ENCODE results near the gene PTPRO. TPM values are rescaled to one million over a fixed set of nuclear protein-coding genes. Genes with fewer than 3 reads are reported as not detected.

PTPRO gene
- total and polyA plus RNA-seq, 4 donors, result 0.31 to 3.3 (median 1.1) TPM

DNA sequence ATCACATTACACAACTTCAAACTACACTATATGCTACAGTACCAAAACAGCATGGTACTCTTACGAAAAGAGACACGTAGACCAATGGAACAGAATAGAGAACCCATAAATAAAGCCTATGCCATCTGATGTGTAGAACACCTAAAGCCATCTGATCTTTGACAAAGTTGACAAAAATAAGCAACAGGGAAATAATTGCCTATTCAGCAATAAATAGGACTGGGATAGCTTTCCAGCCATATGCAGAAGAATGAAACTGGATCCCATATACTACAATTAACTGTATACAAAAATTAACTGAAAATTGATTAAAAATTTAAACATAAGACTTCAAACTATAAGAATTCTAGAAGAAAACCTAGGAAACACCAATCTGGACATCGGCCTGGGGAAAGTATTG lies 120.7 kb downstream of the PTPRO start:
- no peaks in the 10 kb centered on the region for H3K4me1 ChIP-seq (ENCODE audit: control insufficient read depth in 4 of 4, insufficient read depth in 4 of 4, low read length in 3 of 4)
- no peak overlapping the region for H3K27ac ChIP-seq (ENCODE audit: low read depth in 1 of 2, low read length in 2 of 2)
- H3K9me3 ChIP-seq (ENCODE audit: control insufficient read depth in 4 of 4, low read length in 3 of 4), result peaks cover 0 to 5% (median under 1%) of the 10 kb centered on the region in 4 donors
- 82% methylated on average over 3 of the region's 3 CpGs for WGBS
- no peaks in the 10 kb centered on the region for H3K36me3 ChIP-seq (ENCODE audit: control insufficient read depth in 4 of 4, insufficient read depth in 3 of 4, low read depth in 1 of 4, low read length in 3 of 4)
- no peak for DNase-seq (ENCODE audit: low spot score)
- H3K4me3 ChIP-seq (ENCODE audit: low read depth in 1 of 3, low read length in 3 of 3), result no peak overlapping the region
- peaks cover 0 to 7% (median 0%) of the 10 kb centered on the region in 4 donors for H3K27me3 ChIP-seq (ENCODE audit: control insufficient read depth in 4 of 4, insufficient read depth in 4 of 4, low read length in 3 of 4)
- no peak overlapping the region for H3K9ac ChIP-seq (ENCODE audit: low read depth in 1 of 2, low read length in 2 of 2)
- TF ChIP-seq NR2F2 (IDR thresholded peaks at IDR 0.05) (no peak), RAD21 (IDR thresholded peaks at IDR 0.05) (no peak), SP1 (IDR thresholded peaks at IDR 0.05) (no peak), HNF4A (conservative IDR thresholded peaks at IDR 0.05) (no peak), RXRA (IDR thresholded peaks at IDR 0.05) (no peak), YY1 (IDR thresholded peaks at IDR 0.05) (no peak), FOXA2 (IDR thresholded peaks at IDR 0.05) (no peak), TAF1 (conservative IDR thresholded peaks at IDR 0.05) (no peak), GABPA (IDR thresholded peaks at IDR 0.05 in 1 of 2, conservative IDR thresholded peaks at IDR 0.05 in 1 of 2) (no peak), FOXA1 (IDR thresholded peaks at IDR 0.05) (no peak), EGR1 (IDR thresholded peaks at IDR 0.05; ENCODE audit: low read depth in 2 of 2) (no peak), JUND (IDR thresholded peaks at IDR 0.05) (no peak), HNF4G (IDR thresholded peaks at IDR 0.05) (no peak)
- TF ChIP-seq, protein P1, sequence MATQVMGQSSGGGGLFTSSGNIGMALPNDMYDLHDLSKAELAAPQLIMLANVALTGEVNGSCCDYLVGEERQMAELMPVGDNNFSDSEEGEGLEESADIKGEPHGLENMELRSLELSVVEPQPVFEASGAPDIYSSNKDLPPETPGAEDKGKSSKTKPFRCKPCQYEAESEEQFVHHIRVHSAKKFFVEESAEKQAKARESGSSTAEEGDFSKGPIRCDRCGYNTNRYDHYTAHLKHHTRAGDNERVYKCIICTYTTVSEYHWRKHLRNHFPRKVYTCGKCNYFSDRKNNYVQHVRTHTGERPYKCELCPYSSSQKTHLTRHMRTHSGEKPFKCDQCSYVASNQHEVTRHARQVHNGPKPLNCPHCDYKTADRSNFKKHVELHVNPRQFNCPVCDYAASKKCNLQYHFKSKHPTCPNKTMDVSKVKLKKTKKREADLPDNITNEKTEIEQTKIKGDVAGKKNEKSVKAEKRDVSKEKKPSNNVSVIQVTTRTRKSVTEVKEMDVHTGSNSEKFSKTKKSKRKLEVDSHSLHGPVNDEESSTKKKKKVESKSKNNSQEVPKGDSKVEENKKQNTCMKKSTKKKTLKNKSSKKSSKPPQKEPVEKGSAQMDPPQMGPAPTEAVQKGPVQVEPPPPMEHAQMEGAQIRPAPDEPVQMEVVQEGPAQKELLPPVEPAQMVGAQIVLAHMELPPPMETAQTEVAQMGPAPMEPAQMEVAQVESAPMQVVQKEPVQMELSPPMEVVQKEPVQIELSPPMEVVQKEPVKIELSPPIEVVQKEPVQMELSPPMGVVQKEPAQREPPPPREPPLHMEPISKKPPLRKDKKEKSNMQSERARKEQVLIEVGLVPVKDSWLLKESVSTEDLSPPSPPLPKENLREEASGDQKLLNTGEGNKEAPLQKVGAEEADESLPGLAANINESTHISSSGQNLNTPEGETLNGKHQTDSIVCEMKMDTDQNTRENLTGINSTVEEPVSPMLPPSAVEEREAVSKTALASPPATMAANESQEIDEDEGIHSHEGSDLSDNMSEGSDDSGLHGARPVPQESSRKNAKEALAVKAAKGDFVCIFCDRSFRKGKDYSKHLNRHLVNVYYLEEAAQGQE (IDR thresholded peaks at IDR 0.05), result no peak
- TF ChIP-seq, protein P2, sequence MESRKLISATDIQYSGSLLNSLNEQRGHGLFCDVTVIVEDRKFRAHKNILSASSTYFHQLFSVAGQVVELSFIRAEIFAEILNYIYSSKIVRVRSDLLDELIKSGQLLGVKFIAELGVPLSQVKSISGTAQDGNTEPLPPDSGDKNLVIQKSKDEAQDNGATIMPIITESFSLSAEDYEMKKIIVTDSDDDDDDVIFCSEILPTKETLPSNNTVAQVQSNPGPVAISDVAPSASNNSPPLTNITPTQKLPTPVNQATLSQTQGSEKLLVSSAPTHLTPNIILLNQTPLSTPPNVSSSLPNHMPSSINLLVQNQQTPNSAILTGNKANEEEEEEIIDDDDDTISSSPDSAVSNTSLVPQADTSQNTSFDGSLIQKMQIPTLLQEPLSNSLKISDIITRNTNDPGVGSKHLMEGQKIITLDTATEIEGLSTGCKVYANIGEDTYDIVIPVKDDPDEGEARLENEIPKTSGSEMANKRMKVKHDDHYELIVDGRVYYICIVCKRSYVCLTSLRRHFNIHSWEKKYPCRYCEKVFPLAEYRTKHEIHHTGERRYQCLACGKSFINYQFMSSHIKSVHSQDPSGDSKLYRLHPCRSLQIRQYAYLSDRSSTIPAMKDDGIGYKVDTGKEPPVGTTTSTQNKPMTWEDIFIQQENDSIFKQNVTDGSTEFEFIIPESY (IDR thresholded peaks at IDR 0.05), result no peak
- TF ChIP-seq, protein P3, sequence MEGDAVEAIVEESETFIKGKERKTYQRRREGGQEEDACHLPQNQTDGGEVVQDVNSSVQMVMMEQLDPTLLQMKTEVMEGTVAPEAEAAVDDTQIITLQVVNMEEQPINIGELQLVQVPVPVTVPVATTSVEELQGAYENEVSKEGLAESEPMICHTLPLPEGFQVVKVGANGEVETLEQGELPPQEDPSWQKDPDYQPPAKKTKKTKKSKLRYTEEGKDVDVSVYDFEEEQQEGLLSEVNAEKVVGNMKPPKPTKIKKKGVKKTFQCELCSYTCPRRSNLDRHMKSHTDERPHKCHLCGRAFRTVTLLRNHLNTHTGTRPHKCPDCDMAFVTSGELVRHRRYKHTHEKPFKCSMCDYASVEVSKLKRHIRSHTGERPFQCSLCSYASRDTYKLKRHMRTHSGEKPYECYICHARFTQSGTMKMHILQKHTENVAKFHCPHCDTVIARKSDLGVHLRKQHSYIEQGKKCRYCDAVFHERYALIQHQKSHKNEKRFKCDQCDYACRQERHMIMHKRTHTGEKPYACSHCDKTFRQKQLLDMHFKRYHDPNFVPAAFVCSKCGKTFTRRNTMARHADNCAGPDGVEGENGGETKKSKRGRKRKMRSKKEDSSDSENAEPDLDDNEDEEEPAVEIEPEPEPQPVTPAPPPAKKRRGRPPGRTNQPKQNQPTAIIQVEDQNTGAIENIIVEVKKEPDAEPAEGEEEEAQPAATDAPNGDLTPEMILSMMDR (IDR thresholded peaks at IDR 0.05; ENCODE audit: low read depth, low read length, missing input control), result no peak
- TF ChIP-seq, protein P4, sequence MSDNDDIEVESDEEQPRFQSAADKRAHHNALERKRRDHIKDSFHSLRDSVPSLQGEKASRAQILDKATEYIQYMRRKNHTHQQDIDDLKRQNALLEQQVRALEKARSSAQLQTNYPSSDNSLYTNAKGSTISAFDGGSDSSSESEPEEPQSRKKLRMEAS (IDR thresholded peaks at IDR 0.05), result no peak
- TF ChIP-seq, protein P5, sequence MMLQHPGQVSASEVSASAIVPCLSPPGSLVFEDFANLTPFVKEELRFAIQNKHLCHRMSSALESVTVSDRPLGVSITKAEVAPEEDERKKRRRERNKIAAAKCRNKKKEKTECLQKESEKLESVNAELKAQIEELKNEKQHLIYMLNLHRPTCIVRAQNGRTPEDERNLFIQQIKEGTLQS (IDR thresholded peaks at IDR 0.05), result no peak

Measured in liver (tissue), 9 donors.